HepG2 (cell line): ENCODE results near the gene B4GALT5. TPM values are rescaled to one million over a fixed set of nuclear protein-coding genes. Genes with fewer than 3 reads are reported as not detected.

Source experiments
- BHLHE40 ChIP-seq: IDR thresholded peaks from 2 replicates; pipeline ENCODE4 v1.6.1; 2011; ENCODE audit warnings: low read length, improper control_type of control experiment
- GPN1 ChIP-seq: sonication (generic); formaldehyde crosslinking; IDR thresholded peaks from 2 replicates; pipeline ENCODE4 v1.5.1; 2020; ENCODE audit warnings: missing genetic modification reagents, borderline replicate concordance
- JUND ChIP-seq: sonication (generic); formaldehyde crosslinking; IDR thresholded peaks from 2 replicates; pipeline ENCODE4 v1.8.0; 2022; ENCODE audit warnings: mild to moderate bottlenecking, missing genetic modification reagents
- KDM4B ChIP-seq: sonication (generic); formaldehyde crosslinking; IDR thresholded peaks from 2 replicates; pipeline ENCODE4 v1.4.0; 2020; ENCODE audit warnings: missing genetic modification reagents
- MXD1 ChIP-seq: sonication (generic); formaldehyde crosslinking; IDR thresholded peaks from 2 replicates; pipeline ENCODE4 v1.4.0; 2020; ENCODE audit warnings: mild to moderate bottlenecking, missing genetic modification reagents
- NONO ChIP-seq, 2 experiments: fragments of 450-650 bp in 1 of 2; sonication (generic) in 1 of 2; formaldehyde crosslinking in 1 of 2; IDR thresholded peaks in 1 of 2; conservative IDR thresholded peaks in 1 of 2; 2 replicates each; pipeline versions ENCODE4 v1.6.1 to v1.8.0; 2017 to 2022; ENCODE audit warnings: mild to moderate bottlenecking in 1 of 2, missing genetic modification reagents in 1 of 2, moderate library complexity in 1 of 2
- PAWR ChIP-seq: sonication (generic); formaldehyde crosslinking; IDR thresholded peaks from 2 replicates; pipeline ENCODE4 v1.4.0; 2020; ENCODE audit warnings: missing genetic modification reagents, mild to moderate bottlenecking, borderline replicate concordance
- PLRG1 ChIP-seq: fragments of 450-650 bp; conservative IDR thresholded peaks from 2 replicates; pipeline ENCODE4 v1.6.1; 2016
- PRDM15 ChIP-seq: sonication (generic); formaldehyde crosslinking; IDR thresholded peaks from 2 replicates; pipeline ENCODE4 v1.4.0; 2020; ENCODE audit warnings: missing genetic modification reagents
- REPIN1 ChIP-seq: sonication (generic); formaldehyde crosslinking; IDR thresholded peaks from 2 replicates; pipeline ENCODE4 v1.8.0; 2022; ENCODE audit warnings: missing genetic modification reagents, low read depth, mild to moderate bottlenecking, borderline replicate concordance
- RNF219 ChIP-seq: sonication (generic); formaldehyde crosslinking; IDR thresholded peaks from 2 replicates; pipeline ENCODE4 v1.5.0; 2020; ENCODE audit warnings: mild to moderate bottlenecking, missing genetic modification reagents
- SAP130 ChIP-seq: IDR thresholded peaks from 2 replicates; pipeline ENCODE4 v1.6.1; 2016; ENCODE audit warnings: low read depth
- SATB2 ChIP-seq: sonication (generic); formaldehyde crosslinking; IDR thresholded peaks from 2 replicates; pipeline ENCODE4 v1.5.0; 2020; ENCODE audit warnings: missing genetic modification reagents
- STAG1 ChIP-seq: sonication (generic); formaldehyde crosslinking; IDR thresholded peaks from 2 replicates; pipeline ENCODE4 v1.4.0; 2020; ENCODE audit warnings: missing genetic modification reagents
- TFDP2 ChIP-seq: sonication (generic); formaldehyde crosslinking; IDR thresholded peaks from 2 replicates; pipeline ENCODE4 v1.4.0; 2020; ENCODE audit warnings: missing genetic modification reagents
- ZBTB4 ChIP-seq: sonication (generic); formaldehyde crosslinking; IDR thresholded peaks from 2 replicates; pipeline ENCODE4 v1.4.0; 2020; ENCODE audit warnings: missing genetic modification reagents, mild to moderate bottlenecking, borderline replicate concordance
- ZKSCAN1 ChIP-seq: fragments of 150-350 bp; IDR thresholded peaks from 2 replicates; pipeline ENCODE4 v1.6.1; 2014; ENCODE audit warnings: low read length
- ZNF749 ChIP-seq: sonication (generic); formaldehyde crosslinking; IDR thresholded peaks from 2 replicates; pipeline ENCODE4 v1.8.0; 2022; ENCODE audit warnings: mild to moderate bottlenecking, missing genetic modification reagents, moderate library complexity, borderline replicate concordance
- polyA plus RNA-seq, 8 experiments: library from polyadenylated mRNA; depleted of rRNA in 3 of 8; stranded (reverse) in 7 of 8; unstranded in 1 of 8; fragments of >200 nt; fragmentation: Illumina TruSeq in 4 of 8; extraction: Trizol in 4 of 8; gene quantifications; 2 replicates each; pipeline versions ENCODE4 v1.2.1 to v1.2.3, GENCODE V29; 2011 to 2016; ENCODE audit warnings: low read depth in 4 of 8, missing spikeins in 1 of 8, mixed read lengths in 1 of 8; ENCODE audit not compliant: insufficient read depth in 1 of 8
- total RNA-seq, 5 experiments: library from RNA; depleted of rRNA; stranded (reverse); fragments of >200 nt; fragmentation: Illumina TruSeq; extraction: Trizol; gene quantifications; 2 replicates each; pipeline ENCODE4 v1.2.3, GENCODE V29; 2016; ENCODE audit warnings: low read depth in 1 of 5

B4GALT5 gene
- total and polyA plus RNA-seq, 2 of the 13 experiments (the other 11 are each of a cell fraction or from before 2014, with no cell fraction given): 27.3 to 30.9 TPM

GRCh38 chr20:49661560-49662329 is 51.9 kb downstream of the B4GALT5 start (continued):
- 0 out of 2 replicates have a peak, but pooled peaks have one; percentile 44 for TF ChIP-seq PRDM15
- no peak for TF ChIP-seq ZKSCAN1
- TF ChIP-seq RNF219: no peak
- no peak for TF ChIP-seq NONO (IDR thresholded peaks at IDR 0.05)
- TF ChIP-seq NONO (CRISPR knock-in tag; conservative IDR thresholded peaks at IDR 0.05): no peak
- no peak for TF ChIP-seq ZBTB4 (CRISPR knock-in tag)
- no peak for TF ChIP-seq BHLHE40
- no peak for TF ChIP-seq KDM4B
- no peak for TF ChIP-seq JUND
- TF ChIP-seq SATB2 (CRISPR knock-in tag): no peak
- no peak for TF ChIP-seq GPN1 (CRISPR knock-in tag)
- TF ChIP-seq ZNF749 (CRISPR knock-in tag): peak; percentile 42; the same call in 1 of the 2 replicates
- TF ChIP-seq STAG1 (CRISPR knock-in tag): no peak
- TF ChIP-seq PAWR (CRISPR knock-in tag): no peak
- TF ChIP-seq SAP130 (CRISPR knock-in tag): 0 out of 2 replicates have a peak, but pooled peaks have one; percentile 21
- no peak for TF ChIP-seq MXD1 (CRISPR knock-in tag)
- TF ChIP-seq TFDP2 (CRISPR knock-in tag): no peak
- TF ChIP-seq PLRG1: no peak
- no peak for TF ChIP-seq REPIN1 (CRISPR knock-in tag)
